ENCODE data around the gene ADGRB2. TPM values are rescaled to one million over a fixed set of nuclear protein-coding genes. Genes with fewer than 3 reads are reported as not detected.
A peak's percentile ranks its signal among the peaks of the same experiment; 100 is the strongest.

ADGRB2 gene
- total RNA-seq, 1 experiment from 2014 or later: 12.3 TPM

DNA sequence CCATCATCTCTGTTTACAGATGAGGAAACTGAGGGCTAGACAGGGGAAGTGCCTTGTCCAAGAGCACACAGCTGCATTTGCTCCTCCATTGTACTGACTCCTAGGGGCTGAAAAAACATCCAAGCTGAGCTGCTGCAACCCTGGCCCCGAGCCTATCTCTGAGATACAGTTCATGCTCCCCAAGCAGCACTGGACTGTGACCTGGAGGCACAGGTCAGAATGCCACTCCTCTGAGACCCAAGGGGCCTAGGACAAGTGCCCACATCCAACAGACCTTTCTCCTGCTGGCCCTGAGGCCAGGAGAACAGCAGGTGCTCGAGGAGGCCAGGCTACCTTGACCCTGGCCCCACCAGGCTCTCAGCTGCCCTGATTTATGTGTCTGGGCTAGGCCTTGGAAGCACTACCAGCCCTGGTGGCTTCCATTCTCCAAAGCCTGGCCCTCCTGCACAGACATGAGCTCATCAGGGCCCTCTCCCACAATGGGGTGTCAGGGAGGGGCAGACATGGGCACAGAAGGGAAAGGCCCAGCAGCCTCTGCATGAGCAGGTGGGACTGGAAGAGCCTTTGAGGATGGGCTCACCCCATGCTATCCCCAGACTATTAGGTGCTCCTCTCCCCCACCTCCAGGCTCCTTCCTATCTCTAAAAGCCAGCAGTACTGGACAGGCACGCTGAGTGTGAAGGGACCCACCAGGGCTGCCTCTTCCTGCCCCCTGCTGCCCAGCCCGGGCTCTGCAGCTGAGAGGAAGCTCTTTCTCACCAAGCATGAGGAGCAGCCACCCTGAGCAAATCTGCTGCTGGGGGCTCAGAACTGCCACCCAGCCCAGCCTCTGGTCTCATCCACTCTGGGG, 18.8 kb downstream of the ADGRB2 start:
- DNase-seq (peak; percentile 64), ATAC-seq (peak; percentile 88)
- CTCF ChIA-PET: interaction anchor here (0.5 to 1.4 kb wide), 8 partner anchors 13 to 327 kb away, joined by 3 to 9 read pairs (median 6); no protein-coding TSS in a partner anchor
- no peak overlapping the region for H3K27ac ChIP-seq (ENCODE audit: low read length)
- no peaks in the 10 kb centered on the region for H3K79me2 ChIP-seq (ENCODE audit: low read length)
- TF ChIP-seq EZH2 (IDR thresholded peaks at IDR 0.05; ENCODE audit: low read length, unreplicated experiment) (no peak), EZH2phosphoT487 (IDR thresholded peaks at IDR 0.05; ENCODE audit: borderline replicate concordance, low read length) (no peak)
- TF ChIP-seq, protein P1, sequence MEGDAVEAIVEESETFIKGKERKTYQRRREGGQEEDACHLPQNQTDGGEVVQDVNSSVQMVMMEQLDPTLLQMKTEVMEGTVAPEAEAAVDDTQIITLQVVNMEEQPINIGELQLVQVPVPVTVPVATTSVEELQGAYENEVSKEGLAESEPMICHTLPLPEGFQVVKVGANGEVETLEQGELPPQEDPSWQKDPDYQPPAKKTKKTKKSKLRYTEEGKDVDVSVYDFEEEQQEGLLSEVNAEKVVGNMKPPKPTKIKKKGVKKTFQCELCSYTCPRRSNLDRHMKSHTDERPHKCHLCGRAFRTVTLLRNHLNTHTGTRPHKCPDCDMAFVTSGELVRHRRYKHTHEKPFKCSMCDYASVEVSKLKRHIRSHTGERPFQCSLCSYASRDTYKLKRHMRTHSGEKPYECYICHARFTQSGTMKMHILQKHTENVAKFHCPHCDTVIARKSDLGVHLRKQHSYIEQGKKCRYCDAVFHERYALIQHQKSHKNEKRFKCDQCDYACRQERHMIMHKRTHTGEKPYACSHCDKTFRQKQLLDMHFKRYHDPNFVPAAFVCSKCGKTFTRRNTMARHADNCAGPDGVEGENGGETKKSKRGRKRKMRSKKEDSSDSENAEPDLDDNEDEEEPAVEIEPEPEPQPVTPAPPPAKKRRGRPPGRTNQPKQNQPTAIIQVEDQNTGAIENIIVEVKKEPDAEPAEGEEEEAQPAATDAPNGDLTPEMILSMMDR (conservative IDR thresholded peaks at IDR 0.05; ENCODE audit: low read depth, low read length): peak; percentile 82
- H3K4me3 ChIP-seq (ENCODE audit: low read length): no peak overlapping the region
- H3K9me2 ChIP-seq (replicated peaks; ENCODE audit: low read length): no peaks in the 10 kb centered on the region
- H3F3A ChIP-seq (ENCODE audit: low read length, unreplicated experiment): no peaks in the 10 kb centered on the region
- H3K4me1 ChIP-seq (ENCODE audit: insufficient read depth, low read length): no peaks in the 10 kb centered on the region
- no peaks in the 10 kb centered on the region for H3K27me3 ChIP-seq (ENCODE audit: low read length)
- H3K9ac ChIP-seq (ENCODE audit: low read length): no peak overlapping the region
- POLR2A ChIA-PET (ENCODE audit: unreplicated experiment): interaction anchor here (0.6 to 1.0 kb wide), 2 partner anchors 15 to 33 kb away, joined by 4 read pairs; no protein-coding TSS in a partner anchor
- H3K9me3 ChIP-seq (ENCODE audit: low read length): no peaks in the 10 kb centered on the region
- intact Hi-C loops (cut with micrococcal nuclease): no loop called here
- no peak overlapping the region for H3K4me2 ChIP-seq (ENCODE audit: low read length)
- no peak overlapping the region for H2AFZ ChIP-seq (ENCODE audit: low read length)
- BruUV-seq (replicated peaks): no TSS peak
- H3K36me3 ChIP-seq (ENCODE audit: low read depth, low read length): no peaks in the 10 kb centered on the region
- H4K20me1 ChIP-seq (ENCODE audit: low read length): no peaks in the 10 kb centered on the region

DNA sequence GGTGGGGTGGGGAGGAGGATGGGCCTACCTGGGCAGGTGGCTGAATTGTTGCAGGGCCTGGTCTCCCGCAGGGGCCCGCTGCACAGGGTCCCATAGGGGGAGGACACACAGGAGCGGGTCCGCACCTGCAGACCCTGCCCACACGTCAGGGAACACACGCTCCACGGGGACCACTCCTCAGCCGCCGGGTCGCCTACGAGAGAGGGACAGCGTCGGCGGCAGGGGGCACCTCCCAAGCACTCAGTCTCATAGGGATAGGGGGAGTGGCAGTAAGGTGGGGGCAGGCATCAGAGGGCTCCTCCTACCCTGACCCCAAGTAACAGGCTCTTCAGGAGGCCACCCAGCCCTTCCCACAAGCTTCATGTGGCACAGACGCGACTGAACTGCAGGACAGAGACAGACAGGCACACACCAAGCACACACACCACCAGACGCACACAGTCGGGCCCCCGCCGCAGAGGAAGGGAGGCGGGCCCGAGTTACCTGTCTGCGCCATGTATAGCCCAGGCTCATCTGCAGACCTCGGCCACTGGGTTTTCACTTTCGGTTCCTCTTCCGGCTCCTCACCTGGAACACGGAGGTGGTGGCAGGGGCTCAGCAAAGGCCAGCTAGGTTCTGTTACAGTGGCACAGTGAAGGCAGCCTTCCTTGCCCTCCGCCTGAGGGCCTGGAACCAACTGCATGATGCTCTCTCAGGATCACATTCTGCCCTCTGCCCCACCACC, 19.8 kb downstream of the ADGRB2 start:
- no peak overlapping the region for H3K27ac ChIP-seq (ENCODE audit: low read length)
- TF ChIP-seq, protein P1 (conservative IDR thresholded peaks at IDR 0.05; ENCODE audit: low read depth, low read length): no peak
- no peak for TF ChIP-seq EZH2 (IDR thresholded peaks at IDR 0.05; ENCODE audit: low read length, unreplicated experiment)
- no peak for TF ChIP-seq EZH2phosphoT487 (IDR thresholded peaks at IDR 0.05; ENCODE audit: borderline replicate concordance, low read length)
- DNase-seq: no peak
- no TSS peak for BruUV-seq (replicated peaks)
- no peak overlapping the region for H3K4me2 ChIP-seq (ENCODE audit: low read length)
- no peaks in the 10 kb centered on the region for H3K36me3 ChIP-seq (ENCODE audit: low read depth, low read length)
- ATAC-seq: no peak
- no peak overlapping the region for H3K9ac ChIP-seq (ENCODE audit: low read length)
- H3K9me2 ChIP-seq (replicated peaks; ENCODE audit: low read length): no peaks in the 10 kb centered on the region
- ChIA-PET POLR2A (ENCODE audit: unreplicated experiment) (no interaction called here), CTCF (no interaction called here)
- H3K27me3 ChIP-seq (ENCODE audit: low read length): no peaks in the 10 kb centered on the region
- H3K9me3 ChIP-seq (ENCODE audit: low read length): no peaks in the 10 kb centered on the region
- H4K20me1 ChIP-seq (ENCODE audit: low read length): no peaks in the 10 kb centered on the region
- no peak overlapping the region for H2AFZ ChIP-seq (ENCODE audit: low read length)
- H3K79me2 ChIP-seq (ENCODE audit: low read length): no peaks in the 10 kb centered on the region
- no peaks in the 10 kb centered on the region for H3K4me1 ChIP-seq (ENCODE audit: insufficient read depth, low read length)
- no peak overlapping the region for H3K4me3 ChIP-seq (ENCODE audit: low read length)
- H3F3A ChIP-seq (ENCODE audit: low read length, unreplicated experiment): no peaks in the 10 kb centered on the region
- intact Hi-C loops (cut with micrococcal nuclease): no loop called here
